Endothelial cell of umbilical vein (primary cell): ENCODE measurements around the gene CHMP4A.

ENCODE experiments used
- EZH2 ChIP-seq: IDR thresholded peaks from 2 replicates; pipeline ENCODE4 v1.6.1; 2012; ENCODE audit warnings: borderline replicate concordance, low read depth, mild to moderate bottlenecking, moderate library complexity, low read length, inconsistent platforms; ENCODE audit not compliant: severe bottlenecking
- FOS ChIP-seq: IDR thresholded peaks from 2 replicates; pipeline ENCODE4 v1.6.1; 2011; ENCODE audit warnings: mild to moderate bottlenecking, low read length, moderate library complexity, borderline replicate concordance; ENCODE audit not compliant: insufficient read depth
- GATA2 ChIP-seq: IDR thresholded peaks from 2 replicates; pipeline ENCODE4 v1.7.0; 2011; ENCODE audit warnings: low read depth, mild to moderate bottlenecking, moderate library complexity, mixed read lengths, low read length; ENCODE audit not compliant: insufficient read length, insufficient read depth
- JUN ChIP-seq: IDR thresholded peaks from 2 replicates; pipeline ENCODE4 v1.6.1; 2011; ENCODE audit warnings: borderline replicate concordance, low read depth; ENCODE audit not compliant: insufficient read length, insufficient read depth
- POLR2A ChIP-seq: IDR thresholded peaks from 2 replicates; pipeline ENCODE4 v1.6.1; 2012; ENCODE audit warnings: low read depth, mild to moderate bottlenecking, control low read depth, low read length
- POLR2AphosphoS5 ChIP-seq: IDR thresholded peaks from 2 replicates; pipeline ENCODE4 v1.6.1; 2012; ENCODE audit warnings: low read depth, mild to moderate bottlenecking, control low read depth, low read length, moderate library complexity; ENCODE audit not compliant: insufficient read depth
- TF ChIP-seq, protein P1 (sequence below), 2 donors: IDR thresholded peaks; 1 replicate in 1 of 2; 2 replicates in 1 of 2; pipeline ENCODE4 v1.5.1; 2011; ENCODE audit warnings: low read length in 2 of 2, mild to moderate bottlenecking in 2 of 2, moderate library complexity in 2 of 2, control low read depth in 1 of 2, inconsistent platforms in 1 of 2, low read depth in 1 of 2; ENCODE audit not compliant: insufficient read depth in 1 of 2; ENCODE audit errors: extremely low read depth in 1 of 2
- TF ChIP-seq, protein P2 (sequence below): IDR thresholded peaks from 2 replicates; pipeline ENCODE4 v1.6.1; 2011; ENCODE audit not compliant: insufficient read depth, insufficient read length

DNA sequence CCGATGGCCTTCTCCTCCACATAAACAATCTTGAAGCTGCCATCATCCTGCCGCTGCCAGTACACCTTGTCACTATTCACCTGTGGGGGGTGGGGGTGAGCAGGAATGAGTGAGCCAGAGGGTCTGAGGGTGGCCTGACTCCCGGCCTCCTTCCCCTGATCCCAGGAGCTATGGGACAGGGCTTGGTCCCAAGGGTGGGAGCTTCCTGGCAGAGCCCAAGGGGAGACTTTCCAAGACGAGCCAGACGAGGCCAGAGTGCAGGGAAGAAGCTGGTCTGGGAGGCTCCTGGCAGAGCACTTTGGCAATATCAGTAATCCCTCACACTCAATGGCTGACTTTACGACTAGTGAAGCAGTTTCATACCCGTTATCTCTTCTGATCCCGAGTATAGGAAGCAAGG lies 42.1 kb upstream of the CHMP4A start:
- TF ChIP-seq FOS (no peak), GATA2 (no peak), EZH2 (no peak), POLR2AphosphoS5 (no peak), POLR2A (no peak), JUN (no peak)
- TF ChIP-seq, protein P1, sequence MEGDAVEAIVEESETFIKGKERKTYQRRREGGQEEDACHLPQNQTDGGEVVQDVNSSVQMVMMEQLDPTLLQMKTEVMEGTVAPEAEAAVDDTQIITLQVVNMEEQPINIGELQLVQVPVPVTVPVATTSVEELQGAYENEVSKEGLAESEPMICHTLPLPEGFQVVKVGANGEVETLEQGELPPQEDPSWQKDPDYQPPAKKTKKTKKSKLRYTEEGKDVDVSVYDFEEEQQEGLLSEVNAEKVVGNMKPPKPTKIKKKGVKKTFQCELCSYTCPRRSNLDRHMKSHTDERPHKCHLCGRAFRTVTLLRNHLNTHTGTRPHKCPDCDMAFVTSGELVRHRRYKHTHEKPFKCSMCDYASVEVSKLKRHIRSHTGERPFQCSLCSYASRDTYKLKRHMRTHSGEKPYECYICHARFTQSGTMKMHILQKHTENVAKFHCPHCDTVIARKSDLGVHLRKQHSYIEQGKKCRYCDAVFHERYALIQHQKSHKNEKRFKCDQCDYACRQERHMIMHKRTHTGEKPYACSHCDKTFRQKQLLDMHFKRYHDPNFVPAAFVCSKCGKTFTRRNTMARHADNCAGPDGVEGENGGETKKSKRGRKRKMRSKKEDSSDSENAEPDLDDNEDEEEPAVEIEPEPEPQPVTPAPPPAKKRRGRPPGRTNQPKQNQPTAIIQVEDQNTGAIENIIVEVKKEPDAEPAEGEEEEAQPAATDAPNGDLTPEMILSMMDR (IDR thresholded peaks at IDR 0.05; ENCODE audit: extremely low read depth in 1 of 2, insufficient read depth in 1 of 2, low read depth in 1 of 2, low read length in 2 of 2), result no peak
- TF ChIP-seq, protein P2, sequence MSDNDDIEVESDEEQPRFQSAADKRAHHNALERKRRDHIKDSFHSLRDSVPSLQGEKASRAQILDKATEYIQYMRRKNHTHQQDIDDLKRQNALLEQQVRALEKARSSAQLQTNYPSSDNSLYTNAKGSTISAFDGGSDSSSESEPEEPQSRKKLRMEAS, result no peak
